ENCODE results near the gene CEP112.

- no peak for TF ChIP-seq CTCF (IDR thresholded peaks at IDR 0.05)
- TF ChIP-seq EZH2phosphoT487 (IDR thresholded peaks at IDR 0.05), result no peak
- no peak for TF ChIP-seq EZH2 (IDR thresholded peaks at IDR 0.05)
Observed at GRCh38 chr17:66044083-66044482, 147.8 kb downstream of the CEP112 start.

Data from neural progenitor cell (in vitro differentiated cells).